Cardiac fibroblast (primary cell): ENCODE data around the gene S100A10.

Experiments used
- DNase-seq, 2 donors: peaks; one replicate each; pipeline versions ENCODE4 v3.0.0 to v3.0.0-alpha.2; 2010; ENCODE audit warnings: low read depth in 2 of 2
- H3K4me3 ChIP-seq, 2 donors: replicated peaks in 1 of 2; 1 replicate in 1 of 2; 2 replicates in 1 of 2; pipeline ENCODE4 v1.5.1; 2011; ENCODE audit warnings: low read depth in 2 of 2, low read length in 2 of 2, mild to moderate bottlenecking in 2 of 2, moderate library complexity in 1 of 2
- TF ChIP-seq, protein P1 (sequence below): IDR thresholded peaks from one replicate; pipeline ENCODE4 v1.5.1; 2011; ENCODE audit warnings: low read depth, mild to moderate bottlenecking, low read length, inconsistent platforms

The S100A10 gene

DNA sequence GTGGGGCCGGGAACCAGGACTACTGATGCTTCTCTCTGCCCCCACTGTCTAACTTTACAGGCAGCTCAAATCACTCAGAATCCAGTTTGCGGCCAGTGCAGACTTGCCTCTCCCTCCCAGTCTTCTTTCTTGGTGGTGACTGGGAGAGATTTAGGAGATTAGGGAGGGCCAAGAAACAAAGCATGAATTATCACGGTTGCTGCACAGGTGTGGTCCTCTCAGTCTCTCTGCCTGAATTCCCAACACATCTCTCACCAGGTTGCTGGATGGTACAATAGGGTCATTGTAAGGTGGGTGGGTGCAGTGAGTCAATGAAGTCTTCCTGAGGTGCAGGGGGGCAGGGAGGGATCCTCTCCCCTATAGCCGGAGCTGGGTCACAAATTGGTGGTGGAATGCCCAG, 30.6 kb upstream of the S100A10 start:
- no peak overlapping the region for H3K4me3 ChIP-seq
- no peak for DNase-seq
- TF ChIP-seq, protein P1, sequence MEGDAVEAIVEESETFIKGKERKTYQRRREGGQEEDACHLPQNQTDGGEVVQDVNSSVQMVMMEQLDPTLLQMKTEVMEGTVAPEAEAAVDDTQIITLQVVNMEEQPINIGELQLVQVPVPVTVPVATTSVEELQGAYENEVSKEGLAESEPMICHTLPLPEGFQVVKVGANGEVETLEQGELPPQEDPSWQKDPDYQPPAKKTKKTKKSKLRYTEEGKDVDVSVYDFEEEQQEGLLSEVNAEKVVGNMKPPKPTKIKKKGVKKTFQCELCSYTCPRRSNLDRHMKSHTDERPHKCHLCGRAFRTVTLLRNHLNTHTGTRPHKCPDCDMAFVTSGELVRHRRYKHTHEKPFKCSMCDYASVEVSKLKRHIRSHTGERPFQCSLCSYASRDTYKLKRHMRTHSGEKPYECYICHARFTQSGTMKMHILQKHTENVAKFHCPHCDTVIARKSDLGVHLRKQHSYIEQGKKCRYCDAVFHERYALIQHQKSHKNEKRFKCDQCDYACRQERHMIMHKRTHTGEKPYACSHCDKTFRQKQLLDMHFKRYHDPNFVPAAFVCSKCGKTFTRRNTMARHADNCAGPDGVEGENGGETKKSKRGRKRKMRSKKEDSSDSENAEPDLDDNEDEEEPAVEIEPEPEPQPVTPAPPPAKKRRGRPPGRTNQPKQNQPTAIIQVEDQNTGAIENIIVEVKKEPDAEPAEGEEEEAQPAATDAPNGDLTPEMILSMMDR: no peak

DNA sequence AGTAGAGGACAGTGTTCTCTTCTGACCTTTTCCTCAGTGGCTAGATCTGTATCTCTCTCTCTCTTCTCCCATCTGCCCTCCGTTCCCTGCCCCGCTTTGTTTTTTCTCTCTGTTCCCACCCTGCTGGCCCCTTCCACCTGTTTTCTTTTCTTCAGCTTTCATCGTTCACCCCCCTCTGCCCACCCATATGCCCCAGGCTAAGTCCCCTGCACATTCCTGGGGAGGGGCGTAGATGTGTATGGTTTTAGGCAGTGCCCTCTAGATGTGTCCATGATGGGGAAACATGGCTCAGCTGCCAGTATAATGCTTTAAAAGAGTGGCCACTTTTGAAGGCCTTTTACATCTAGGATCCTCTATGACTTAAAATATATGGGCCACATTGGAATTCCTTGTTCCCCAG, 29.6 kb upstream of the S100A10 start:
- no peak overlapping the region for H3K4me3 ChIP-seq
- no peak for DNase-seq
- TF ChIP-seq, protein P1: no peak

DNA sequence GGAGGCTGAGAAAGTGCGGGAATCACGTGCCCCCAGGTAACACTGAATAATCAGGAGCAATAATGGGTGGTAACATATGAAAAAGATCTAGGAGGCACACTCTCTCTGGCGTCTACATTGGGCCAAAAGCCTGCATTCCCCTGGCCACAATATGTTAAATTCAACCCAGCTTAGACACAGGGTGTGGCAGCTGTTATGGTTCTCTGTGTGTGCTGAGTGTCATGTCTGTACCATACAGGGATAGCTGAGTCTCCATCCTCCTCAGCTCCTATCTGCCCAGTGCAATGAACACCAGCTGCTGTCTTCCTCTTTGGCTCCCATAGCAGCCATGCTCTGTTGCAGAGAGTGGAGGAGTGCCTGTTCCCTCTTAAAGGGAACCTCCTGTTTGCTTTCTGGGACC, 28.8 kb upstream of the S100A10 start:
- no peak for DNase-seq
- H3K4me3 ChIP-seq: no peak overlapping the region
- TF ChIP-seq, protein P1: no peak

DNA sequence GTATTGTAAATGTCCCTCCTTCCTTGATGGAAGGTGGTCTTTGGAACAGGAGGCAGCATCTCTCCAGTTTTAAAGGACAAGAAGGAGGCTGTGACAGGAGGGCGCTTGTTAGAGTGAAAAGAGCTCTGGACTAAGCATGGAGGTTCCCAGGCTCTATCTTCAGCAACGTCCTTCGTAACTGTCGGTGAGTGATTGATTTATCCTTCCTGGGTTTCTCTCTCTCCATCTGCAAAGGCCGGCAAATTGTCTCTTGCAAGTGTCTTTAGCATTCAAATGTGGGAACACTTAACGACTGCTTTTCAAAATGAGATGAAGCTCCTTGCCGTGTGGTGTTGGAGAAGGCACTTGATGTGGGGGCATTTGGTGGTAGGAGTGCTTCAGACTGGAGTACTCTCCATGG, 27.9 kb upstream of the S100A10 start:
- no peak overlapping the region for H3K4me3 ChIP-seq
- TF ChIP-seq, protein P1: no peak
- DNase-seq: no peak

DNA sequence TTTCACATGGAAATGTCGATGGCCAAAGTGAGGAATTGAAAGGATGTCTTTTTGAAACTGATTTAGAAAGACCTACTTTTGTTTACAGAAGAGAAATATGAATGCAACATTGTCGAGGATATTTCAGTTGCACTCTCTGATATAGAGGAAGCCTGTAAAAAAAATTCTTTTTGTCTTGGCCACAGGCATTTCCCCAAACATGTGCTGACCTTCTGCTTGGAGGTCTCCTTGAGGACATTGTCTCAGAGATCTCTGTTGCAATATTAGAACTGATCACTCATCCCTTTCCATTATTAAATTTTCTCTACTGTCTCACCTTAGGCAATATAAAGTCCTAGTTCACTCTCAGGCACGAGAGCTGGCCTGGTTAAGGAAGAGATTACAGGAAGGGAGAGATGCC, 27.2 kb upstream of the S100A10 start:
- H3K4me3 ChIP-seq: no peak overlapping the region
- TF ChIP-seq, protein P1: no peak
- DNase-seq: peak in 1 of 2 donors; percentile 6

DNA sequence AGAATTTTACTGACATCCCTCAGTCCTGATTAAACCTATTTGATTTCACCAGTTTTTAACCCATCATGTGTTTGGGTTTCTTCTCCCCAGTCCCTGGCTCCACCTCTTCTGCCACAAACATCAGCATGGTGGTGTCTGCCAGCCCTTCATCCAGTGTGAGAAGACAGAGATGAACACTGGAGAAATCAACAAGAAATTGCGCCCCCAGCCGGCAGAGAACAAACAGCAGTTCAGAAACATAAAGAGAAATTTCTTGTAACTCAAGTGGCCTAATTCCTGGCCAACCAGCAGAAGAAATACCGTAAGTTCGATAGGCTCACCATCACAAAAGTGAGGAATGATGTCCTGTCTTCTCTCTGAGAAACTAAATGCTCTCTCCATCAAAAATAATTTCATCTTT, 24.9 kb upstream of the S100A10 start:
- no peak overlapping the region for H3K4me3 ChIP-seq
- no peak for DNase-seq
- TF ChIP-seq, protein P1: peak; percentile 40

DNA sequence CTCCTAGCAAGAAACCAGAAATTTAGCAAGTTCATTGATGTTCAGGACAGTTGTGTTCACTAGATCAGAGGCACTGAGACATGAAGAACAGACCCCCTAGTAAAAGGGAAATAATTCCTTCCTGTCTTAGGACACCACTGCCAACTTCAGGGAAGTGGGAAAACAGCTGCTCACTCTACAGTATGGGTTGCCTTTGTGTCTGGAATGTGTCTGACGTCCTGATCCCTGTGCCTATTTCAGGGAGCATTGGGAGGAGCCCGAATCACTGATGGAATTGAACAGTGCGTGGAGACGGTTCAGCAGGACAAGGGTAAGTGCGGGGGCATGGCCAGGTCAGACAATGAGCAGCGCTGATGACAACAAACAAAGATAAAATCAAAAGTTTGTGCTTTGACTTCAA, 22.1 kb upstream of the S100A10 start:
- no peak overlapping the region for H3K4me3 ChIP-seq
- no peak for DNase-seq
- TF ChIP-seq, protein P1: no peak
